EH (cell line): ENCODE data around the gene C3orf33.

Experiments
- DNase-seq: peaks from one replicate; pipeline ENCODE4 v3.0.0-alpha.2; 2015; ENCODE audit warnings: low read depth

Gene C3orf33

GRCh38 chr3:155785662-155786295 is 20.3 kb downstream of the C3orf33 start:
- no peak for DNase-seq

- no peak for DNase-seq
Measured at GRCh38 chr3:155782390-155782953, 23.6 kb downstream of the C3orf33 start.

- DNase-seq: no peak
Measured at GRCh38 chr3:155780291-155780690, 25.8 kb downstream of the C3orf33 start.

GRCh38 chr3:155778462-155778861 is 27.6 kb downstream of the C3orf33 start:
- peak; percentile 39 for DNase-seq

GRCh38 chr3:155772801-155773200 is 33.3 kb downstream of the C3orf33 start:
- no peak for DNase-seq

- no peak for DNase-seq
Measured at GRCh38 chr3:155771126-155771525, 35.0 kb downstream of the C3orf33 start.

- DNase-seq: peak; percentile 7
Measured at GRCh38 chr3:155766206-155766605, 39.9 kb downstream of the C3orf33 start.

- DNase-seq: no peak
Measured at GRCh38 chr3:155763870-155764463, 42.1 kb downstream of the C3orf33 start.

- DNase-seq: no peak
Measured at GRCh38 chr3:155760653-155761052, 45.4 kb downstream of the C3orf33 start.

- no peak for DNase-seq
Measured at GRCh38 chr3:155757577-155757976, 48.5 kb downstream of the C3orf33 start.

GRCh38 chr3:155753038-155753639 is 52.9 kb downstream of the C3orf33 start:
- peak; percentile 41 for DNase-seq

- peak; percentile 23 for DNase-seq
Measured at GRCh38 chr3:155748611-155749365, 57.3 kb downstream of the C3orf33 start.

GRCh38 chr3:155747946-155748290 is 58.2 kb downstream of the C3orf33 start:
- DNase-seq: no peak

- DNase-seq: no peak
Measured at GRCh38 chr3:155747286-155747945, 58.7 kb downstream of the C3orf33 start.

- no peak for DNase-seq
Measured at GRCh38 chr3:155746703-155747102, 59.4 kb downstream of the C3orf33 start.

- no peak for DNase-seq
Measured at GRCh38 chr3:155745795-155746550, 60.1 kb downstream of the C3orf33 start.

GRCh38 chr3:155744626-155745324 is 61.3 kb downstream of the C3orf33 start, which contains the start of gene PLCH1:
Gene PLCH1, minus strand, starts transcription at chr3:155745071. Its CDS starts 40,847 bp downstream, at chr3:155704224.
- DNase-seq: peak; percentile 54

- peak; percentile 40 for DNase-seq
Measured at GRCh38 chr3:155744010-155744625, 62.0 kb downstream of the C3orf33 start.

GRCh38 chr3:155743606-155744005 is 62.5 kb downstream of the C3orf33 start:
- no peak for DNase-seq

- DNase-seq: peak; percentile 6
Measured at GRCh38 chr3:155742349-155742965, 63.6 kb downstream of the C3orf33 start.
